DMS53 (cell line): ENCODE data around the gene ADAM19.

ENCODE experiments used
- DNase-seq: peaks from one replicate; lab custom pipeline; 2025; lab: John Stamatoyannopoulos, UW

Gene ADAM19

DNA sequence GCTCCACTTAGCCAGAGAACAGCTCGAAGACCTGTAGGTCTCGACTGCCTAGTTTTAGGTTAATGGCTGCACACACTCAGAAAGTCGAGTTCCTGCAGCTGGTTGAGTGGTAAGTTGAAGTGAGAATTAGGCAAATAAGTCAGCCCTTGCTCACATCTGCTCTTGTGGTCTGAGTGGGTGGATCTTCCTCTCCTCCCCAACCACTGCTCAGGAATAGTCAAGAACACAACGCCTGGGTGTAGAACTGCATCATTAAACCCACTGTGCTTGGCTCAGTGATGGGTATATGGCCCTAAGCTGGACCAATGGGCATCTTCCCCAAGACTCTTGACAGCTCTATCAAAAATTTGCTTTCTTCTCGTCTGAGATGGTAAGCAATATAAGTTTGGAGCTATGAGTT is 20.9 kb upstream of the ADAM19 start:
- DNase-seq = no peak

DNA sequence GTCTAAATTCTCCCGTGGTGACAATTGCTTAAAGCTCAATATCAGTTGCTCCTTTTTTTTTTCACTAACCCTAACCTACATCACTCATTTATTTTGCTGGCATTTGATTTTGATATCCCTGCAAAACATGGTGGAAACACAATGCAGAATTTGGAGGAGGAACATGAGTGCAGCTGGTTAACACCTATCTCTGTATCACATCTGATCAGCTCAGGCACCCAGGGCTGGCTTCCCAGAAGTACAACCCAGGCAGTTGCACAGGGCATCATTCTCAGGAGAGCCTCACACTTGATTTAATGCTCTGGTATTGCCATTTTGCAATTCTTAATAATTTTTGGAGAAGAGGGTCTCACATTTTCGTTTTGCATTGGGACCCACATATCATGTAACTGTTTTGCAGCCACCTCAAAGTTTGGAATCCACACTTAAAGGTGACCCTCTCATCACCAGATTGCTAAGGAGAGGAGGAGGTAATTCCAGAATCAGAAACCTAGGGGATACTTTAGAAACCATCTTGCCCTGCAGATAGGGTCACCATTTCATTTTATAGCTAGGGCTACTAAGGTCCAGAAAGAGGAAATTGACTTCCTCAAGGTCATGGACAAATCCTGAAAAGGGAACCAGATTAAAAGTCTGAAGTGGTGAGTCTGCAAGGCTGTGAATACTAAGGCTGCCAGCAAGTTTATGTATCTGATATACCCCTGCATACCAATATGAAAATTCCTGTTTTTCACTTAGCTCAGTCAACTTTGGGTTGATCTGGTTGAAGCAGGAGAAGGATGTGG is 19.3 kb upstream of the ADAM19 start:
- DNase-seq = no peak

GRCh38 chr5:157594257-157594656 is 18.7 kb upstream of the ADAM19 start:
- no peak for DNase-seq

DNA sequence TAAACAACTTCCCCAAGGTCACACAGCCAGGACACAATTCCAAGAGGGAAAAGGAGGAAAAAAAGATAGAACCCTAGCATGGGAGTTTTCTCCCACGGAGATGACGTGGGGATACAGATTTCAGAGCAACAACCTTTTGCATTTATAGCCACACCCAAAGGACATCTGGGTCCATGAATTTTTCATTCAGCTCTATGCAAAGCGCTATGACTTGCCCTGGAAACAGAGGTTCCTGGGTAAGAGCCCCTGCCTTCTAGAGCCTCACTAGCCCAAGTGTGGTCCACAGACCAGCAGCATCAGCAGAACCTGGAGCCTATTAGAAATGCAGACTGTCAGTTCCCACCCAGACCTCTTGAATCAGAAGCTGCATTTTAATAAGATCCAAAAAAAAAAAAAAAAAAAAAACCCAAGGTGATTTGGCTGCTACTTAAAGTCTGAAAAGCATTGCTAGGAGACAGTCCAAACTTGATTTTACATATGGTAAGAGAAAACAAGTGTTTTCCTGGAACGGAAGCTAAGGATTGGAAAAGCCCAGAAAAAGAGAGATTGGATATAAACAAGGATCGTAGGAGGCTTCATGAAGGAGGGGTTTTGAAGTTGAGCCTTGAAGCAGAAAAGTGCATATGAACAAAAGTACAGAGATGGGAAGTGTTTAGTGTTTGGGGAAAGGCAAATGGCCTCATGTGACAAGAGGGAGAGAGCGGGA is 17.6 kb upstream of the ADAM19 start:
- DNase-seq = no peak

GRCh38 chr5:157592594-157592993 is 17.0 kb upstream of the ADAM19 start:
- DNase-seq = no peak

- no peak for DNase-seq
Observed at GRCh38 chr5:157590478-157590877, 14.9 kb upstream of the ADAM19 start.

DNA sequence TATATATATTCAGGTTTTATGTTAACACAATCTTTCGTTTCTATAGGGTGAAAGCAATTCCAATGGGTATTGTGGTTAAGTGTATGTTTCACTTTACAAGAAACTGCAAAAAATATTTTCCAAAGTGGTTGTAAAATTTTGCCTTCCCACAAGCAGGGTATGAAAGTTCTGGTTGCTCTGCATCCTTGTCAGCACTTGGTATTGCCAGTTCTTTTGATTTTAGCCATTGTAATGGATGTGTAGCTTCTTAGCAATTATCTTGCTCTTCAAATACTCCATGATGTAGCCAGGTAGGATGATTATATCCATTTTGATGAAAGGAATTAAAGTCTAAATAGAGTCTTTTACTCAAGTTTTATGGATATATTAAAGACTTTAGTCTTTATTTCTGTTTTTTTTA is 9.1 kb upstream of the ADAM19 start:
- DNase-seq = no peak

DNA sequence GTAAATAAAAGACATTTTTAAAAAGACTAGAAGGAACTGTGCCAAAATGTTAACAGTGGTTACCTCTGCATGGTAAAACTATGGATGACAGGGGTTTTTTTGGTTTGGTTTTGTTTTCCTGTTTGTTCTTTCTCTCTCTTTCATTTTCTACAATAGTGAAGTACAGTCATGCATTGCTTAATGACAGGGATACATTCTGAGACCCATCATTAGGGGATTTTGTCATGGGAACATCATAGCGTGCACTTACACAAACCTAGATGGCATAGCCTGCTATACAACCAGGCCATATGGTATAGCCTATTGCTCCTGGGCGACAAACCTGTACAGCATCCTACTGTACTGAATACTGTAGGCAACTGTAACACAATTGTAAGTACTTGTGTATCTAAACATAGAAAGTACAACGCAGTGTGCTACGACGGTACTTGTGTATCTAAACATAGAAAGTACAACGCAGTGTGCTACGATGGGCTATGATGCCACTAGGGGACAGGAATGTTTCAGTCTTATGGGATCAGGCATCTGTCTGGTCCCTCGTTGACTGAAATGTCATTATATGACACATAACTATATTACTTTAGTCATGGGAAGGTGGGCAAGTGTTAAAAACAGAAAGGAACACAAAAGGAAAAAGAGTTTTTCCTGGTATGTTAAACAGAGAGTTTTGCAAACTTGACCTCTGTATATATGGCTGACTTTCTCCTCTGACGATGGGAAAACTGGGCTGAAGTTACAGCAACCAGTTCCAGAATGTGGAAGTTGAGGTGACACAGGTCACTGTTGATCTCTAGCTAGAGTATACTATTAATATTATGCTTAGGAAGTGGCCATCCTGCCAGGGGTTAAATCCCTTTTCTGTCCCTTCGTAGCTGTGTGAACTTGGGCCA is 7.4 kb upstream of the ADAM19 start:
- no peak for DNase-seq

DNA sequence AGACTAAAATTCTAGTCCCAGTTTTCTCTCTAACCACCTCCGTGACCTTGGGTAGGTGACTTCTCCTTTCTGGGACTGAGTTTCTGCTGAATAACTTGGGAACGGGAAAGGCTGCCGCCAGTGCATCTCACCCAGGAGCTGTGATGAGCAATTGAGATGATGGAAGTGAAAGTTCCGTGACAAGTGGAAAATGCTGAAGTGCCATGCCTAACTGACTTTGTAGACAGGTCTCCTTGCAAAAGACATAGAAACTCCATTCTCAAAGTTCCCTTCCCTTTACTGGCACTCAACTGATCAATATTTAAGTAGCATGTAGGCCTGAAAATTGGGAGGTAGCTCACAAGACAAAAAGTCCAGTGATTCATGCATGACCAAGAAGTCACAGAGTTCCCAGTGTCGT is 6.3 kb upstream of the ADAM19 start:
- DNase-seq = no peak

DNA sequence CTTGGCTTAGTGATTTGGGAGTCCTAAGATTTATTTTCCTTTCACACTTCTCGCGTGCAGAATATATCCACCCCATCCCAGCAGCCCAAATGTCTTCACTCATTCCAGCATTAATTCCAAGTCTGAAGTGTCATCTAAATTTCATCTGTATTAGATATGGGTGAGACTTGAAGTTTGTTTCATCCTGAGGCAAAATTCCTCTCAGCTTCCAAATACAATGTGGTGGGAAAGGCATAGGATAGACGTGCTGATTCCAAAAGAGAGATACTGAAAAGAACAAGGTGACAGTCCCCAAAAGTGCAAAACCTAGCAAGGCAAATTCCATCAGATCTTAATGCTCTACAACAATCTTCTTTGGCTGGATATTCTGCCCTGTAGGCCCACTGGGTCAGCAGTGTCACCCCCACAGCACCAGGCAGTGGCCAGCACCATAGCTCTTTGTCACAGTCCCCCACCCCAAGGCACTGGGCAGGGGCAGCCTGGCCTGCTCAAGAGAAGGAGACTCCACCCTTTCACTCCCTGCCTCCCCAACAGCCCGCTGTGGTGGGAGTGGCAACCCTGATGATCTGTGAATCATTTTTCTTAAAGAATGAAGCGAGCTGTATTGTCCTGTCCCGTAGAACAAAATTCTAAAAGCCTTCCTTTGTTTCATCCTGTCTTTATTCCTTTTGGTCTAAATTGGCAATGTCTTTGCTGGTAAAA is 2.7 kb upstream of the ADAM19 start:
- no peak for DNase-seq

DNA sequence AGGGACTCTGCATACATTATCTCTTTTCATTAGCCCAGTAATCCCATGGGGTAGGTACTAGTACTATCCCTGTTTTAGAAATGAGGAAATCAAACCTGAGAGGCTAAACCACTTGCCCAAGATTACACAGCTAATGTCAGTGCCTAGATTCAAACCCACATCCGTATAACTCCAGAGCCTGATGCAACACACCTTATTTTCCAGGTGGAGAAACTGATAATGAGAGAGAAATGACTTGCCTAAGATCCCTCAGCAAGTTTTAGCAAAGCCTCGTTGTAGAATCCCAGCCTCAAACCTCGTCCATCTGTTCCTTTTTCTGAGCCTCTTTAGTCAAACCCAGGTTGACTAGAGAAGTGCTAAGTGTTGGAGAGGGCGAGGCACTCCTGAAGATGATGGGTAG is 1.1 kb upstream of the ADAM19 start:
- DNase-seq = no peak

- DNase-seq = peak; percentile 67
Observed at GRCh38 chr5:157574456-157575380, 857 bp downstream of the ADAM19 start.

DNA sequence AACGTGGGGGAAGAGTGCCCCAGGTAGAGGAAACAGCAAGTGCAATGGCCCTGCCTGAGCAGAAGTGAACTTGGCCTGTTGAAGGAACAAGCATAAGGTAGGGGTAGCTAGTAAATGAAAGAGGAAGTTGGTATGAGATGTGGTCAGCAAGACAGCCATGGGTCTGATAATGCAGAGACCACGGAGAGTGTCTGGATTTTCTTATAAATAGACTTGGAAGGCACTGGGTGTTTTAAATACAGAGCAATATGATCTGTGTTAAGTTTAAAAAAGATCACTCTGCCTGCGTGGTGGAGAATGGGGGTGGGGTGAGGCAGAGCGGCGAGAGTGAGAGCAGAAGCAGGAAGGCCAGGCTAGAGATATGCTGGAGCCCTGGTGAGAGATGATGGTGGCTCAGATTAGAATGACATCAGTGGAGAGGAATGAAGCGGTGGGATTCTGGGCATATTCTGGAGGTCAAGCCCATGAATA is 4.2 kb downstream of the ADAM19 start:
- DNase-seq = no peak

DNA sequence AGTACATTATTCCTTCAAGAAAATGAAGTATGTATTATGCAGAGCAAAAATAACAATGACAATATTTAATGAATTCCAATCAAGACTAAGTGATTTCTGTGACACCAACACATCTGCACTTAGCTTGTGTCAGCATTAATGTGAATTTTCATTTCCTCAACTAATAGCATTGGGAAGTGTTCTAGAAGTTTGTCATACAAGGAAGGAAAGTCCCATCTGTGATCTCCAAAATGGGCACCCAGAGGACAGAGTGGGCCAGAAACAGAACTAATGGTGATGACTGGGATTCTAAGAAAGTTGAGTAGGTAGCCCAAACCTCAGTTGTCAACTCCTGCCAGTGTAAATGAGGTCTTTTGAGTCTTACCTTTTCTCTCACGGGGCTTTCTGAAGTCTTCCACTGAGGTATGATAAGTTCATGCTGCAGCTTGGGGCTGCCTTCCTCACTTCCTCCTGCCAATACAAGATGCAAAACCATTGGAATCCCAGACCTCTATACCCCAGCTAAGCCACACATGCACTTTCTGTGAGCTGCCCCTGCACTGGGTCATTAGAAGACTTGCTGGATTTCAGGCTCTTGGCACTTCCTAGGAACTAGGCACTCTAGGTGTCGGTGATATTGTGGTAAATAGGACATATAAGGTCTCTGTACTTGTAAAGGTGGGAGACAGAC is 4.9 kb downstream of the ADAM19 start:
- no peak for DNase-seq

DNA sequence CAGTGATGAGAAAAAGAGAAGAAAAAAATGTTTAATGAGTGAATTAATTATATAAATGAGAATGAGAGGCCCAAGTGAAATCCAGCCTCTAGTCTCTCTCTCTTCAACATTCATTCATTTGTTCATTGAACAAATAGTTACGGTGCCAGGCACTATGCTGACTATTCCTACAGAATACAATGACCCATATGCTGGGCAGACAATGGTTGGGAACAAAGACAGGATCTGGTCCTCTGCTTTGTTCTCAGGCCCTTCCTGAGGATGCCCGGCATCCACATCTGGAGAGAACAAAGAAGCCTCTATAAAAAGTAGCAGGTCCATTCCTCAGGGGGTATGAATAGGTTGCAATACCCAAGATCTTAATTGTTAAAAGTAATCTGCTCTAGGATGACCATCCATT is 6.9 kb downstream of the ADAM19 start:
- DNase-seq = no peak

DNA sequence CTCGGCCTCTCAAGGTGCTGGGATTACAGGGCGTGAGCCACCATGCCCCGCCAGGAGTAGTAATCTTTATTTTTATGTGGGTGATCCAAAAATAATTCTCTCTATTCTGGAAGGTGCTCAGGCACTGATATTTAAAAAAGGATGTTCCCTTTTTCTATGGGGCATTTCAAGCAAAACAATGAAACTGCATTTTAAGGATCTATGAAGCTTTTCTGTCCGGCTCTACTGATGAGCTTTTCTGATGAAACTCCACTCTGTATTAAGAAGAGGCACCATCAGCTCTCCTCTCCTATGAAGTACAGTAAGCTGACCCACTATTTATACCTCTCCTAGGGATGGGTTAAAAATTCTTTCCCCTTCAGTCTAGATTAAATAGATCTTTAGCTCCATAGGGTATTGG is 7.4 kb downstream of the ADAM19 start:
- no peak for DNase-seq

DNA sequence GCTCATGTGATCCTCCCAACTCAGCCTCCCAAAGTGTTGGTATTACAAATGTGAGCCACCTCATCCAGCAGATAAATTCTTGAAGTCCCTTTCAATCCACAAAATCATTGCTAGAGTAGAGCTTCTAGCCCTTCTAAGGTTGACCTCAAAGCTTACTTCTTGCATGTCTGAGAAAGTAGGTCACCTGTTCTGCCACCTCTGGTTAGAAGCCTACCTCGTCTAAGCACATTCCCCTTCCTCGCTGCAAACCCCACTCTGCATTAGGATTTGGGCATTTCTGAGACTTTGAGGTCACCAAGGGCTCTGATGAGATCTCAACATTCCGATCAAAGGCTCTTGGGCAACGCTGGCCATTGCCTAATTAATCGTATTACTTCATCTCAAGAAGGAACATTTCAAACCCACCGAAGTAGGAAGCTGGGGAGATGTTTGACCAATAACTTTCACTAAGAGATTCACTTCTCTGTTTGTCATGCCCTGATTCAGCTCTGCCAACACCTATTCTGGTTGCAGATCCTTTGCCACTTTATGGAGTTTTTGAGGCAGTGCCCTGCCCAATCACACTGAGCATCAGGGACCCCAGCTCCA is 8.6 kb downstream of the ADAM19 start:
- DNase-seq = no peak

DNA sequence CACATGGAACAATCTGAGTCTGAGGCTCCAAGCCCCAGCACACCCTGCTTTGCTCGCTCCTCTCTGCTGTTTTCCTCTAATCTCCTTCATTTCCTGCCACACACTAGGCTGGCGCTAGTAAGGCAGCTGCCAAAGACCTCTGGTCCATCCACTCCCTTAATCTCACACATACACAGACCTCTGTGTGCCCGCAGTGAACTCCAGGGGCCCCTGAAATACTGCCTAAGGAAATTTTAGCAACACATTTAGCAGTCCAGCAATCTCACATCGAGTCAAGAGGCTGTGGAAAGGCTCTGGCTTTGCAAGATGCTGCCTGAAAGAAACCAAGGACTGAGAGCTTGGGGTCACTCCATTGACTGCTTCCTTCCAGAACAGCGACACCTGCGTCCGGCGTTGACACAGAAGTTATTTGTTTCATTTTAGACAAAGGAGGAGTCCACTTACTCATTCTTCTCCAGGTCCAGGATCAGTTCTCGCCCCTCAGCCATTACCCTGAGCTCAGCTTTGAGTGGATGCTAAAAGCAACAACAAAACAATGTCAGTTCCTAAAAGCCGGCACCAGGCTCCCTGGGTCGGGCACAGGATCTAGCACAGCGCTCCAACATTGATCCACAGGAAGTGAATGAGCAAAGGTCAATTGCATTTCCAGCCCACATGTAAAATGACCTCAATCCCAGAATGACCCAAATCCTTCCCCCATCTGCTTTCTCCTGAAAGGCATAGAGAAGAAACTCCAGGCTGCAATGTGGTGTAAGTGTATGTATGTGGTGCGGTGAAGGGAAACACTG is 11.5 kb downstream of the ADAM19 start:
- peak; percentile 83 for DNase-seq

- DNase-seq = no peak
Observed at GRCh38 chr5:157563373-157563928, 12.1 kb downstream of the ADAM19 start.
